ENCODE measurements around the gene JHY. TPM values are rescaled to one million over a fixed set of nuclear protein-coding genes. Genes with fewer than 3 reads are reported as not detected.
"Not testable (repeated sequence)": the region's sequence is repeated elsewhere in the genome, so short reads cannot be mapped to it uniquely, and the experiment has no call there.

The JHY gene
- total and polyA plus RNA-seq, 7 donors = 0.11 to 0.97 (median 0.19) TPM

DNA sequence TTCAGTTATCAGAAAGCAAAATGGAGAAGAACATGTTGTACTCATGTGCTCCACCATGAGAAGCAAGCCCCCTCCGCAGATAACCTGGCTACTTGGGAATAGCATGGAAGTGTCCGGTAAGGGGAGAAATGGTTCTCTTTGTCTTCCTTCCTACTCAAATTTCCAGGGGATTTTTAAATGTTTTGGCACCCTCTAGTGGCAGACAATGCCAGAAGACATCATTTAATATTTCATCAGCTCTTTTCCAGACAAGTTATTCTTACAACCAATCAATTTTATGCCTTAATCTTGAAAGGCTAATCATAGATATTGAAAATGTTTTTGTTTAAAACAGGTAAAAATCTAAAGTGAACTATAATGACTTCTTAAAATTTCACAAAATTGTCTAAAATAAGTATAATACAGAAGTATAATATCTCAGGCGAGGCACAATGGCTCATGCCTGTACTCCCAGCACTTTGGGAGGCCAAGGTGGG is 28.6 kb upstream of the JHY start:
- no peak for DNase-seq
- intact Hi-C loops (cut with DNase I) = loop anchor here (2.0 to 5.0 kb wide), 3 partner anchors 57 to 273 kb away; no protein-coding TSS in a partner anchor

DNA sequence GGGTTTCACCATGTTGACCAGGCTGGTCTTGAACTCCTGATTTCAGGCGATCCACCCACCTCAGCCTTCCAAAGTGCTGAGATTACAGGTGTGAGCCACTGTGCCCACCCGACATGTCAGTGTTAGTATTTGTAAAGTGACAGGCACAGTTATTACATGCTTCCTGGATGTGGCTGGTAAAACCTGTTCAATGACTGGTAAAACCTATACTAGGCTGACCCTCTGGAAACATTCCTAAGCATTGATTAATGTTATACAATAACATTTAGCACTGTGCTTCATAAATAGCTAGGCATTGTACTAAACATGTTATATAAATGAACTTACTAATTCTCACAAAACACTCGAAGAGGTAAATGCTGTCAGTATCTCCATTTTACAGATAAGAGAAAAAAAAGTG is 20.9 kb upstream of the JHY start:
- 81 to 88% (median 86%) methylated on average over 3 of the region's 3 CpGs for WGBS, 3 donors
- no peak for ATAC-seq
- TF ChIP-seq, protein P1, sequence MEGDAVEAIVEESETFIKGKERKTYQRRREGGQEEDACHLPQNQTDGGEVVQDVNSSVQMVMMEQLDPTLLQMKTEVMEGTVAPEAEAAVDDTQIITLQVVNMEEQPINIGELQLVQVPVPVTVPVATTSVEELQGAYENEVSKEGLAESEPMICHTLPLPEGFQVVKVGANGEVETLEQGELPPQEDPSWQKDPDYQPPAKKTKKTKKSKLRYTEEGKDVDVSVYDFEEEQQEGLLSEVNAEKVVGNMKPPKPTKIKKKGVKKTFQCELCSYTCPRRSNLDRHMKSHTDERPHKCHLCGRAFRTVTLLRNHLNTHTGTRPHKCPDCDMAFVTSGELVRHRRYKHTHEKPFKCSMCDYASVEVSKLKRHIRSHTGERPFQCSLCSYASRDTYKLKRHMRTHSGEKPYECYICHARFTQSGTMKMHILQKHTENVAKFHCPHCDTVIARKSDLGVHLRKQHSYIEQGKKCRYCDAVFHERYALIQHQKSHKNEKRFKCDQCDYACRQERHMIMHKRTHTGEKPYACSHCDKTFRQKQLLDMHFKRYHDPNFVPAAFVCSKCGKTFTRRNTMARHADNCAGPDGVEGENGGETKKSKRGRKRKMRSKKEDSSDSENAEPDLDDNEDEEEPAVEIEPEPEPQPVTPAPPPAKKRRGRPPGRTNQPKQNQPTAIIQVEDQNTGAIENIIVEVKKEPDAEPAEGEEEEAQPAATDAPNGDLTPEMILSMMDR (IDR thresholded peaks at IDR 0.05) = no peak
- H3K4me1 ChIP-seq = no peaks in the 10 kb centered on the region
- H3K36me3 ChIP-seq (ENCODE audit: insufficient read depth in 1 of 2, low read depth in 1 of 2) = no peaks in the 10 kb centered on the region
- no peak overlapping the region for H3K27ac ChIP-seq
- no peak overlapping the region for H3K4me3 ChIP-seq
- H3K9me3 ChIP-seq = no peaks in the 10 kb centered on the region
- DNase-seq = no peak
- intact Hi-C loops (cut with DNase I) = loop anchor here (2.0 to 10.0 kb wide), 2 partner anchors 161 to 163 kb away; no protein-coding TSS in a partner anchor
- H3K27me3 ChIP-seq (ENCODE audit: insufficient read depth in 3 of 3, low read length in 2 of 3) = peaks cover 1 to 12% (median 5%) of the 10 kb centered on the region in 3 donors

More for the DNA sequence above, 28.6 kb upstream of the JHY start:
- Histone ChIP-seq H3K4me1 (no peaks in the 10 kb centered on the region), H3K27me3 (ENCODE audit: insufficient read depth in 3 of 3, low read length in 2 of 3) (no peaks in the 10 kb centered on the region), H3K27ac (no peak overlapping the region), H3K9me3 (no peaks in the 10 kb centered on the region), H3K4me3 (no peak overlapping the region), H3K36me3 (ENCODE audit: insufficient read depth in 1 of 2, low read depth in 1 of 2) (no peaks in the 10 kb centered on the region)
- 32 to 34% (median 34%) methylated on average over 3 of the region's 3 CpGs for WGBS, 3 donors
- peak in 2 of 4 donors; percentile 23 to 61 for ATAC-seq
- TF ChIP-seq, protein P1 (IDR thresholded peaks at IDR 0.05) = peak; percentile 63

DNA sequence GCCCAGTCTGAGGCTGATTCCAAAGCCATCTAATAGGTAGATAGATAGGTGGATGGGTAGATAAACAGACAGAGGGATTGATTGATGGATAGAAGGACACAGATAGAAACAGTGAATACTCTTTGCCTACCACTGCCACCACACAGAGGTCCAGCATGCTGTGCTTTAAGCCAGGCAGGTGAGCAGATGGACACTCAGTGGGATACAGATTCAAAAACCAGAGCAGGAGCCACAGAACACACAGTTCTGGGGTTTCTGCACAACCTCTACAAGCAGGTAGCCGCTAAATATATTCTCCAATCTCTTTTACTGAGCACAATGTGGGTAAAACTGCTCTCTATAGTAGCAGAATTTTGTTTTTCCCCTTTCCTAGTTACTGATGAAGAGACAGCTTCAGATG is 20.5 kb upstream of the JHY start:
- Histone ChIP-seq H3K4me3 (no peak overlapping the region), H3K9me3 (no peaks in the 10 kb centered on the region), H3K36me3 (ENCODE audit: insufficient read depth in 1 of 2, low read depth in 1 of 2) (no peaks in the 10 kb centered on the region), H3K27ac (no peak overlapping the region), H3K4me1 (no peaks in the 10 kb centered on the region), H3K27me3 (ENCODE audit: insufficient read depth in 3 of 3, low read length in 2 of 3) (peaks cover 3 to 12% (median 5%) of the 10 kb centered on the region in 3 donors)
- intact Hi-C loops (cut with DNase I) = loop anchor here (2.0 to 10.0 kb wide), 2 partner anchors 161 to 163 kb away; no protein-coding TSS in a partner anchor
- TF ChIP-seq, protein P1 (IDR thresholded peaks at IDR 0.05) = no peak
- ATAC-seq (no peak), DNase-seq (no peak)
- 85 to 98% (median 94%) methylated on average over 1 of the region's 1 CpG for WGBS, 3 donors

DNA sequence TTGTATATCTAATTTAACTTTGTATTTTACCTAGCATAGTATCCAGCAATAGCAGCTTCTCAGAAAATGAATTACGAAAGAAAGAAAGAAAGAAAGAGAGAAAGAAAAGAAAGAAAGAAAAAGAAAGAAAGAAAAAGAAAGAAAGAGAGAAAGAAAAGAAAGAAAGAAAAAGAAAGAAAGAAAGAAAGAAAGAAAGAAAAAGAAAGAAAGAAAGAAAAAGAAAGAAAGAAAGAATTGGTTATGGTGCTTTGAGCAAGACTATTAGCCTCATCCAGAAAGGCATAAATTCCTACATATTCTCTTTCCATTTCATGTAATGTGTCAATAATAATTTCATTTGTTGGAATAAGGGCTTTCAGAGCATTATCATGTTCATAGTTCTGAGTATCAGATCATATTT is 19.4 kb upstream of the JHY start:
- not testable (repeated sequence) for H3K4me3 ChIP-seq; DNase-seq; H3K4me1 ChIP-seq; H3K9me3 ChIP-seq; H3K27ac ChIP-seq; H3K36me3 ChIP-seq (ENCODE audit: insufficient read depth in 1 of 2, low read depth in 1 of 2); ATAC-seq
- 67 to 93% (median 91%) methylated on average over 1 of the region's 1 CpG for WGBS, 3 donors
- intact Hi-C loops (cut with DNase I) = loop anchor here (2.0 to 10.0 kb wide), 2 partner anchors 160 to 162 kb away; no protein-coding TSS in a partner anchor
- H3K27me3 ChIP-seq (ENCODE audit: insufficient read depth in 3 of 3, low read length in 2 of 3) = peaks cover 3 to 12% (median 5%) of the 10 kb centered on the region in 3 donors

DNA sequence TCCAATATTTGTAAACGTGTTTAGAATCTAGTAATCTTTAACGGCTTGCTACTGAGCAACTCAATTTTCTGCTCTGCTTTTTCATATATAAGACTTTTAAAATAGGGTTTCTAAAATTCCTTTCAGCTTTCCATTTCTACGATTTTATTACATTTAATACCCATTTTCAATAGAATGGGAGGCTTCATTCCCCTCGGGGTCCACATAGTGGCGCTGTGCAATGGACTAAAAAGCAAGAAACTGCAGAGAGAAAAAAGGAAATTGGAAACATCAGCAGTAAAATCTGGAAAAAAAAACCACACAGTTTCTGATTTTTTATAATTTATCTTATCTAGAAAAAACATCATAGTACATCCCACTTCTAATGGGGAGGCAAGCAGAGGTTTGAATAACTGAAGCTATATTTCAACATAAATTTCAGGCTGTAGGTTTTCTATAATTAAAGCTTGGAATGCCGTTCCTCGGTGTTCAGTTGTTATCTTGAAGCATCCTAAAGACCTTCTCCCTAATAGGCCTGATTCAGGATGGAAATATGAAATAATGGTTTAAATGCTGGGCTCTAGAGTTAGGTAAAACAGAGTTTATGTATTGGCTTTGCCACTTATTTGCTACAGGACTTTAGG is 18.7 kb upstream of the JHY start:
- H3K27ac ChIP-seq = no peak overlapping the region
- TF ChIP-seq, protein P1 (IDR thresholded peaks at IDR 0.05) = peak; percentile 66
- no peaks in the 10 kb centered on the region for H3K36me3 ChIP-seq (ENCODE audit: insufficient read depth in 1 of 2, low read depth in 1 of 2)
- DNase-seq (peak in 1 of 2 donors; percentile 31), ATAC-seq (no peak)
- H3K27me3 ChIP-seq (ENCODE audit: insufficient read depth in 3 of 3, low read length in 2 of 3) = peaks cover 3 to 12% (median 5%) of the 10 kb centered on the region in 3 donors
- H3K4me3 ChIP-seq = no peak overlapping the region
- H3K9me3 ChIP-seq = no peaks in the 10 kb centered on the region
- 27 to 34% (median 33%) methylated on average over 7 of the region's 7 CpGs for WGBS, 3 donors
- intact Hi-C loops (cut with DNase I) = loop anchor here (2.0 to 10.0 kb wide), 2 partner anchors 159 to 161 kb away; no protein-coding TSS in a partner anchor
- no peaks in the 10 kb centered on the region for H3K4me1 ChIP-seq
